HepG2 (cell line): ENCODE measurements around the gene MYO5A. TPM values are rescaled to one million over a fixed set of nuclear protein-coding genes. Genes with fewer than 3 reads are reported as not detected.

ENCODE experiments used
- ATAC-seq: fragments of 200-7000 bp; cut with Tn5 transposase; 3 replicates; pipeline ENCODE4 v1.9.1; 2020; ENCODE audit warnings: mild to moderate bottlenecking, moderate library complexity
- BruUV-seq: library from RNA; stranded (reverse); fragments of 400-500 nt; replicated peaks from 2 replicates; lab custom pipeline; 2021; lab: Mats Ljungman, UMichigan
- CTCF ChIA-PET: fragments of 300-600 bp; formaldehyde crosslinking; extraction: SDS; loops from one replicate; lab custom pipeline; 2021; ENCODE audit warnings: low total read pairs, inconsistent platforms, low intra/inter-chr PET ratio; lab: Yijun Ruan, JAX
- POLR2A ChIA-PET: fragments of 350-600 bp; sonication (Branson Sonifier 250); formaldehyde crosslinking; loops from one replicate; lab custom pipeline; 2020; ENCODE audit warnings: antibody characterized with exemption, inconsistent platforms; lab: Yijun Ruan, JAX
- DNase-seq: peaks from one replicate; pipeline ENCODE4 v3.0.0-alpha.2; 2015; ENCODE audit warnings: low spot score
- FAIRE-seq: peaks from 3 replicates; lab custom pipeline; 2011; peaks lifted over from hg19 to GRCh38; lab: Jason Lieb, UNC
- H2AFZ ChIP-seq: one replicate; pipeline ENCODE4 v1.6.1; 2011; ENCODE audit warnings: low read length, inconsistent platforms
- H3K27ac ChIP-seq: fragments of 300-600 bp; 3 replicates; pipeline ENCODE4 v1.8.0; 2011; ENCODE audit warnings: mixed run types, mild to moderate bottlenecking, mixed read lengths, low read length, inconsistent platforms; ENCODE audit not compliant: insufficient read depth; ENCODE audit errors: extremely low read length
- H3K27me3 ChIP-seq, 2 experiments: fragments of 200-600 bp in 1 of 2; 2 replicates in 1 of 2; 3 replicates in 1 of 2; pipeline versions ENCODE4 v1.6.0 to v1.8.0; 2011; ENCODE audit warnings: low read length in 2 of 2, mild to moderate bottlenecking in 2 of 2, moderate library complexity in 2 of 2, inconsistent platforms in 1 of 2; ENCODE audit not compliant: insufficient read depth in 2 of 2, control insufficient read depth in 1 of 2
- H3K36me3 ChIP-seq, 2 experiments: fragments of 200-600 bp in 1 of 2; replicated peaks in 1 of 2; 2 replicates in 1 of 2; 3 replicates in 1 of 2; pipeline versions ENCODE4 v1.5.1 to v1.8.0; 2011; ENCODE audit warnings: low read length in 2 of 2, inconsistent platforms in 1 of 2; ENCODE audit not compliant: insufficient read depth in 2 of 2, control insufficient read depth in 1 of 2
- H3K4me1 ChIP-seq: 2 replicates; pipeline ENCODE4 v1.5.1; 2012; ENCODE audit warnings: low read length, inconsistent platforms; ENCODE audit not compliant: insufficient read depth
- H3K4me2 ChIP-seq: 2 replicates; pipeline ENCODE4 v1.6.0; 2011; ENCODE audit warnings: low read depth, low read length, inconsistent platforms
- H3K4me3 ChIP-seq, 3 experiments: fragments of 200-600 bp in 1 of 3; sonication (generic), shearing (Covaris generic) in 1 of 3; replicated peaks in 1 of 3; 2 replicates each; pipeline ENCODE4 v1.5.1; 2011 to 2016; ENCODE audit warnings: low read length in 3 of 3, inconsistent platforms in 2 of 3, low read depth in 2 of 3, mild to moderate bottlenecking in 2 of 3, control low read depth in 1 of 3, mixed read lengths in 1 of 3; ENCODE audit not compliant: insufficient read depth in 1 of 3
- H3K79me2 ChIP-seq: one replicate; pipeline ENCODE4 v1.6.1; 2011; ENCODE audit warnings: low read length, inconsistent platforms; ENCODE audit not compliant: insufficient read depth
- H3K9ac ChIP-seq: 2 replicates; pipeline ENCODE4 v1.6.0; 2011; ENCODE audit warnings: mild to moderate bottlenecking, low read depth, low read length, inconsistent platforms; ENCODE audit not compliant: insufficient read depth
- H3K9me3 ChIP-seq: 2 replicates; pipeline ENCODE4 v1.5.1; 2012; ENCODE audit warnings: mild to moderate bottlenecking, low read length
- H4K20me1 ChIP-seq: 2 replicates; pipeline ENCODE4 v1.6.0; 2011; ENCODE audit warnings: inconsistent platforms, mild to moderate bottlenecking, low read length, moderate library complexity; ENCODE audit not compliant: insufficient read depth
- FOSL1 ChIP-seq: sonication (generic); formaldehyde crosslinking; IDR thresholded peaks from 2 replicates; pipeline ENCODE4 v1.9.0; 2021; ENCODE audit warnings: missing genetic modification reagents, borderline replicate concordance
- GMEB2 ChIP-seq: IDR thresholded peaks from 2 replicates; pipeline ENCODE4 v1.6.1; 2016; ENCODE audit warnings: missing biosample characterization, missing genetic modification reagents, low read depth
- HMGXB3 ChIP-seq: sonication (generic); formaldehyde crosslinking; IDR thresholded peaks from 2 replicates; pipeline ENCODE4 v1.4.0; 2020; ENCODE audit warnings: missing genetic modification reagents, borderline replicate concordance
- LCORL ChIP-seq, 2 experiments: fragments of 450-650 bp in 1 of 2; sonication (generic) in 1 of 2; formaldehyde crosslinking in 1 of 2; IDR thresholded peaks; 2 replicates each; pipeline versions ENCODE4 v1.5.0 to v1.6.1; 2017 to 2020; ENCODE audit warnings: antibody characterized with exemption in 1 of 2, missing genetic modification reagents in 1 of 2
- MYC ChIP-seq: sonication (generic); formaldehyde crosslinking; IDR thresholded peaks from 2 replicates; pipeline ENCODE4 v1.9.0; 2021; ENCODE audit warnings: missing genetic modification reagents, borderline replicate concordance
- PRDM15 ChIP-seq: sonication (generic); formaldehyde crosslinking; IDR thresholded peaks from 2 replicates; pipeline ENCODE4 v1.4.0; 2020; ENCODE audit warnings: missing genetic modification reagents
- SAP130 ChIP-seq: IDR thresholded peaks from 2 replicates; pipeline ENCODE4 v1.6.1; 2016; ENCODE audit warnings: low read depth
- SP140L ChIP-seq: sonication (generic); formaldehyde crosslinking; IDR thresholded peaks from 2 replicates; pipeline ENCODE4 v1.4.0; 2020; ENCODE audit warnings: missing genetic modification reagents, borderline replicate concordance
- ZBTB34 ChIP-seq: sonication (generic); formaldehyde crosslinking; IDR thresholded peaks from 2 replicates; pipeline ENCODE4 v1.8.0; 2022; ENCODE audit warnings: mild to moderate bottlenecking, missing genetic modification reagents
- ZNF101 ChIP-seq: sonication (generic); formaldehyde crosslinking; IDR thresholded peaks from 2 replicates; pipeline ENCODE4 v1.4.0; 2020; ENCODE audit warnings: mild to moderate bottlenecking, low read depth, missing genetic modification reagents, borderline replicate concordance
- ZNF496 ChIP-seq: sonication (generic); formaldehyde crosslinking; IDR thresholded peaks from 2 replicates; pipeline ENCODE4 v1.8.1; 2023; ENCODE audit warnings: mild to moderate bottlenecking, moderate library complexity, missing genetic modification reagents; ENCODE audit not compliant: insufficient replicate concordance
- ZNF839 ChIP-seq: sonication (generic); formaldehyde crosslinking; IDR thresholded peaks from 2 replicates; pipeline ENCODE4 v1.4.0; 2020; ENCODE audit warnings: missing genetic modification reagents, mild to moderate bottlenecking, borderline replicate concordance
- in situ Hi-C: cut with HindIII; loops from 2 replicates; pipeline ENCODE4 v1.10.0; 2017; ENCODE audit warnings: low pct_unique_long_range_greater_than_20kb; ENCODE audit not compliant: extremely low pct_ligation_motif_present
- intact Hi-C: fragments of 100-400 bp; cut with micrococcal nuclease; formaldehyde crosslinking; loops from one replicate; pipeline ENCODE4 v1.10.0; 2022; ENCODE audit not compliant: unreplicated experiment
- polyA plus RNA-seq, 8 experiments: library from polyadenylated mRNA; depleted of rRNA in 3 of 8; stranded (reverse) in 7 of 8; unstranded in 1 of 8; fragments of >200 nt; fragmentation: Illumina TruSeq in 4 of 8; extraction: Trizol in 4 of 8; gene quantifications; 2 replicates each; pipeline versions ENCODE4 v1.2.1 to v1.2.3, GENCODE V29; 2011 to 2016; ENCODE audit warnings: low read depth in 4 of 8, missing spikeins in 1 of 8, mixed read lengths in 1 of 8; ENCODE audit not compliant: insufficient read depth in 1 of 8
- total RNA-seq, 5 experiments: library from RNA; depleted of rRNA; stranded (reverse); fragments of >200 nt; fragmentation: Illumina TruSeq; extraction: Trizol; gene quantifications; 2 replicates each; pipeline ENCODE4 v1.2.3, GENCODE V29; 2016; ENCODE audit warnings: low read depth in 1 of 5

MYO5A gene
- total and polyA plus RNA-seq, 2 of the 13 experiments (the other 11 are each of a cell fraction or from before 2014, with no cell fraction given): 2.8 to 4.8 TPM

GRCh38 chr15:52438047-52438446 lies 90.6 kb downstream of the MYO5A start (continued):
- no peak for TF ChIP-seq ZBTB34 (CRISPR knock-in tag)

GRCh38 chr15:52437646-52438045 lies 91.0 kb downstream of the MYO5A start:
- Histone ChIP-seq H4K20me1 (no peaks in the 10 kb centered on the region), H3K27me3 (peaks cover 0 to 6% of the 10 kb centered on the region in 2 experiments; a peak in 1 of 5 replicates), H3K36me3 (no peaks in the 10 kb centered on the region), H3K9me3 (no peaks in the 10 kb centered on the region), H3K4me2 (no peak overlapping the region), H3K4me1 (no peaks in the 10 kb centered on the region), H2AFZ (no peak overlapping the region), H3K4me3 (no peak overlapping the region), H3K27ac (no peak overlapping the region), H3K9ac (no peak overlapping the region), H3K79me2 (no peaks in the 10 kb centered on the region)
- in situ Hi-C loops: no loop called here
- no peak for ATAC-seq
- FAIRE-seq: no peak
- no peak for DNase-seq
- intact Hi-C loops: no loop called here
- CTCF ChIA-PET: no interaction called here
- no TSS peak for BruUV-seq
- POLR2A ChIA-PET: no interaction called here
- TF ChIP-seq MYC (CRISPR knock-in tag) (no peak), GMEB2 (CRISPR knock-in tag) (no peak), FOSL1 (no peak), SP140L (CRISPR knock-in tag) (no peak), HMGXB3 (CRISPR knock-in tag) (no peak), PRDM15 (CRISPR knock-in tag) (no peak), ZNF101 (CRISPR knock-in tag) (no peak), LCORL (IDR thresholded peaks at IDR 0.05) (no peak), LCORL (CRISPR knock-in tag; IDR thresholded peaks at IDR 0.05) (no peak), ZNF496 (CRISPR knock-in tag) (no peak), SAP130 (CRISPR knock-in tag) (no peak), ZNF839 (CRISPR knock-in tag) (no peak)
